ENCODE data around the gene GRIN2B. TPM values are rescaled to one million over a fixed set of nuclear protein-coding genes. Genes with fewer than 3 reads are reported as not detected.

GRIN2B gene
- total and polyA plus RNA-seq, 4 donors, result 0.02 to 2.6 (median 0.25) TPM; not detected in 1

DNA sequence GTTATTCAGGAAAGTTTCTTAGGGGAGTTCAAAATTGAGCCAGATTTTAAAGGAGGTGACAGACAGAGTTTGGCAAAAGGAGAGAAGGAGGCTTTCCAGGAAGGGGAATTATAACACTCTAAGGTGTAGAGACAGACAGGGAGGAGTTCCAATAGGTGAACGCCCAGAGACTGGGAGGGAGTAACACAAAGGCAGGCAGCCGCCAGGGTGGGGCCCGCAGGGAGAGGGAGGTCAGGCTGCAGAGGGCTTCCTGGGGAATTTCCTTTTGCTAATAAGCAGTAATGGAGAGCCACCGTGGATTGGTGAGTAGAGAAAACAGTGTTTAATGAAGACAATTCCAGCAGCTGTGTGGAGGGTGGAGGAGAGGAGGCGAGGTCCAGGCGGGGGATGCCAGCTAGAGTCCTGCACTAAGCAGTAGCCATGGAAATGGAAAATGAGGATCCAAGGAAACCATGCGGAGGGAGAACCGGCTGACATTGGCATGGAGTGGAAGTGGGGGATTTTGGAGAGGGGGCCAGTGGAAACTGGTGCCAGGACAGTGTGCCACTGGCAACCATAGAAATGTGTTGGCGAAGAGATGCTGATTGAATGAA lies 22.2 kb downstream of the GRIN2B start:
- Histone ChIP-seq H3K4me3 (no peak overlapping the region), H3K27ac (ENCODE audit: low read depth in 1 of 2, low read length in 1 of 2) (no peak overlapping the region), H3K36me3 (ENCODE audit: control insufficient read depth in 4 of 4, insufficient read depth in 4 of 4, low read length in 4 of 4) (no peaks in the 10 kb centered on the region), H3K9ac (ENCODE audit: insufficient read depth in 1 of 2, low read length in 2 of 2) (no peak overlapping the region), H3K9me3 (ENCODE audit: control insufficient read depth in 4 of 4, insufficient read depth in 3 of 4, low read length in 3 of 4) (no peaks in the 10 kb centered on the region), H3K27me3 (ENCODE audit: control insufficient read depth in 3 of 3, insufficient read depth in 3 of 3, low read length in 2 of 3) (no peaks in the 10 kb centered on the region), H3K4me1 (ENCODE audit: control insufficient read depth in 5 of 5, insufficient read depth in 5 of 5, low read length in 5 of 5) (no peaks in the 10 kb centered on the region)
- ATAC-seq (ENCODE audit: insufficient read depth, low FRiP score) (no peak), DNase-seq (peak in 1 of 3 donors; percentile 29)
- 57 to 59% methylated on average over 9 of the region's 9 CpGs for WGBS, 2 donors
- TF ChIP-seq, protein P1, sequence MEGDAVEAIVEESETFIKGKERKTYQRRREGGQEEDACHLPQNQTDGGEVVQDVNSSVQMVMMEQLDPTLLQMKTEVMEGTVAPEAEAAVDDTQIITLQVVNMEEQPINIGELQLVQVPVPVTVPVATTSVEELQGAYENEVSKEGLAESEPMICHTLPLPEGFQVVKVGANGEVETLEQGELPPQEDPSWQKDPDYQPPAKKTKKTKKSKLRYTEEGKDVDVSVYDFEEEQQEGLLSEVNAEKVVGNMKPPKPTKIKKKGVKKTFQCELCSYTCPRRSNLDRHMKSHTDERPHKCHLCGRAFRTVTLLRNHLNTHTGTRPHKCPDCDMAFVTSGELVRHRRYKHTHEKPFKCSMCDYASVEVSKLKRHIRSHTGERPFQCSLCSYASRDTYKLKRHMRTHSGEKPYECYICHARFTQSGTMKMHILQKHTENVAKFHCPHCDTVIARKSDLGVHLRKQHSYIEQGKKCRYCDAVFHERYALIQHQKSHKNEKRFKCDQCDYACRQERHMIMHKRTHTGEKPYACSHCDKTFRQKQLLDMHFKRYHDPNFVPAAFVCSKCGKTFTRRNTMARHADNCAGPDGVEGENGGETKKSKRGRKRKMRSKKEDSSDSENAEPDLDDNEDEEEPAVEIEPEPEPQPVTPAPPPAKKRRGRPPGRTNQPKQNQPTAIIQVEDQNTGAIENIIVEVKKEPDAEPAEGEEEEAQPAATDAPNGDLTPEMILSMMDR (IDR thresholded peaks at IDR 0.05; ENCODE audit: control extremely low read depth, extremely low read depth), result no peak

DNA sequence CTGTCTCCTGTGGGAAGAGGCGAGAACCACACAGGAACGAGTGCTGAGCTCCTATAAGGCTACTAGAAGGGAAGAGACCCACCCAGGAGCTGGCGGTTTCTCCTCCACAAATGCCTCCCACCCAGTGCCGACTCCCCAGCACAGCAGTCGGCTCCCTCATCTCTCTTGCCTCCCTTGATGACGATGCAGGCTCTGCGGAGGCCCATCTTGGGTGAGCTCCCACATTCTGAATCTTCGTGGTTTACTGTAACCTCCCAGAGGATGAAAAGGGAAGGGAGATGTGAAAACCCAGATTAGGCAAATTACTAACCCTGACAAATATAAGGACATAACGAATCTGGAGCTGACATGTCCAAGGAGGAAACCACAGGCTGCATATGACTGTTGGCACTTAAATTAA lies 23.8 kb downstream of the GRIN2B start:
- H3K4me1 ChIP-seq (ENCODE audit: control insufficient read depth in 5 of 5, insufficient read depth in 5 of 5, low read length in 5 of 5), result no peaks in the 10 kb centered on the region
- DNase-seq (no peak), ATAC-seq (ENCODE audit: insufficient read depth, low FRiP score) (no peak)
- H3K9me3 ChIP-seq (ENCODE audit: control insufficient read depth in 4 of 4, insufficient read depth in 3 of 4, low read length in 3 of 4), result no peaks in the 10 kb centered on the region
- H3K36me3 ChIP-seq (ENCODE audit: control insufficient read depth in 4 of 4, insufficient read depth in 4 of 4, low read length in 4 of 4), result no peaks in the 10 kb centered on the region
- 82 to 88% methylated on average over 9 of the region's 9 CpGs for WGBS, 2 donors
- no peaks in the 10 kb centered on the region for H3K27me3 ChIP-seq (ENCODE audit: control insufficient read depth in 3 of 3, insufficient read depth in 3 of 3, low read length in 2 of 3)
- H3K9ac ChIP-seq (ENCODE audit: insufficient read depth in 1 of 2, low read length in 2 of 2), result no peak overlapping the region
- H3K27ac ChIP-seq (ENCODE audit: low read depth in 1 of 2, low read length in 1 of 2), result no peak overlapping the region
- no peak overlapping the region for H3K4me3 ChIP-seq
- TF ChIP-seq, protein P1 (IDR thresholded peaks at IDR 0.05; ENCODE audit: control extremely low read depth, extremely low read depth), result no peak

DNA sequence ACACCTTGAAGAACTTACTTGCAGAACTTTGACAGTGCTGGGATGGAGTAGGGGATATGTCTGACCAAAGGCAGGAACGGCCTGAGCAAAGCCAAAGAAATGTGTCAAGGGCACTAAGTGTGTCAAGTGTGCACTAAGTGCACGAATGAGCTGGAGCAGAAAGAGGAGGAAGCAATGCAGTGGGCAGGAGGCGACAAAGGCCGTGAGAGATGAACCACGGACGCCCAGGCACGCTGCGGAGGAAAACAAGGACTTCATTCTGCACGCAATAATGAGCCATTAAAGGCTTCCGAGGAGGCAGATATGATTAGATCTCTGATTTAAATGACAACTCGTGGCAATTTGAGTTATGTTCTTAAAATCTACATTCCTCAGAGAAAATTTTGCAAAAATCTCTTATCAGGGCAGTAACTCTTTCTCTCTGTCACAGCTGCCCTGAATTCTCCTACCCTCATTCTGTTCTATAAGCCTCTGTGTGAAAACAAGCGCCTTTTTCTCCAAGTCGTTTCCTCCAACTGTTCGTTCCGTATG lies 25.3 kb downstream of the GRIN2B start:
- Histone ChIP-seq H3K4me1 (ENCODE audit: control insufficient read depth in 5 of 5, insufficient read depth in 5 of 5, low read length in 5 of 5) (no peaks in the 10 kb centered on the region), H3K9me3 (ENCODE audit: control insufficient read depth in 4 of 4, insufficient read depth in 3 of 4, low read length in 3 of 4) (no peaks in the 10 kb centered on the region), H3K4me3 (no peak overlapping the region), H3K36me3 (ENCODE audit: control insufficient read depth in 4 of 4, insufficient read depth in 4 of 4, low read length in 4 of 4) (no peaks in the 10 kb centered on the region), H3K27ac (ENCODE audit: low read depth in 1 of 2, low read length in 1 of 2) (no peak overlapping the region), H3K27me3 (ENCODE audit: control insufficient read depth in 3 of 3, insufficient read depth in 3 of 3, low read length in 2 of 3) (no peaks in the 10 kb centered on the region), H3K9ac (ENCODE audit: insufficient read depth in 1 of 2, low read length in 2 of 2) (no peak overlapping the region)
- WGBS, 2 donors, result 80 to 81% methylated on average over 15 of the region's 15 CpGs
- TF ChIP-seq, protein P1 (IDR thresholded peaks at IDR 0.05; ENCODE audit: control extremely low read depth, extremely low read depth), result no peak
- no peak for ATAC-seq (ENCODE audit: insufficient read depth, low FRiP score)
- no peak for DNase-seq

DNA sequence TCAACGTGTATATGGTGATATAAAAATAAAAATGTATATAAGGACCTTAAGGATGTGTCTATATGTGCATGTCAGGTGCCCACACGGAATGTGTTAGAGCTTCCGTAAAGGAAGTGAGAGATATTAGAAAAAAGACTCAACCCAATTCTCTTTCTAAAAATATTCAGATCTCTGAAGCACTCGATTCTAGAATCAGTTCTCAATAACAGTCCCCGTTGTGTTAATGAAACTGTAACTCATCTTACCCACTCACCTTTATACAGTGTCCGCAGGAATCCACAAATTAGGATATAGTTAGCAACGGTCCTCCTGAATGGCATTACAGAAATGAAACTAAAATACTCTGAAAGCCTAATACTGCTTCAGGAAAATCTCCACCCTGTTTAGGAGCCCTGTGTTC lies 29.3 kb downstream of the GRIN2B start:
- Histone ChIP-seq H3K4me1 (ENCODE audit: control insufficient read depth in 5 of 5, insufficient read depth in 5 of 5, low read length in 5 of 5) (no peaks in the 10 kb centered on the region), H3K9me3 (ENCODE audit: control insufficient read depth in 4 of 4, insufficient read depth in 3 of 4, low read length in 3 of 4) (peaks cover 0 to 2% (median 0%) of the 10 kb centered on the region in 4 donors), H3K4me3 (no peak overlapping the region), H3K27me3 (ENCODE audit: control insufficient read depth in 3 of 3, insufficient read depth in 3 of 3, low read length in 2 of 3) (no peaks in the 10 kb centered on the region), H3K36me3 (ENCODE audit: control insufficient read depth in 4 of 4, insufficient read depth in 4 of 4, low read length in 4 of 4) (no peaks in the 10 kb centered on the region), H3K9ac (ENCODE audit: insufficient read depth in 1 of 2, low read length in 2 of 2) (no peak overlapping the region), H3K27ac (ENCODE audit: low read depth in 1 of 2, low read length in 1 of 2) (no peak overlapping the region)
- DNase-seq (no peak), ATAC-seq (ENCODE audit: insufficient read depth, low FRiP score) (no peak)
- 78 to 84% methylated on average over 7 of the region's 7 CpGs for WGBS, 2 donors
- TF ChIP-seq, protein P1 (IDR thresholded peaks at IDR 0.05; ENCODE audit: control extremely low read depth, extremely low read depth), result no peak
